ENCODE data around the gene HERPUD2. TPM values are rescaled to one million over a fixed set of nuclear protein-coding genes. Genes with fewer than 3 reads are reported as not detected.
A peak's percentile ranks its signal among the peaks of the same experiment; 100 is the strongest.

HERPUD2 gene
- total RNA-seq, 4 donors from 2014 or later, result 17.6 to 118 (median 37.7) TPM

GRCh38 chr7:35697414-35698175 lies 2.7 kb upstream of the HERPUD2 start:
- Histone ChIP-seq H3K4me1 (peaks cover 0 to 24% (median 22%) of the 10 kb centered on the region in 4 donors), H3K36me3 (no peaks in the 10 kb centered on the region), H3K4me3 (no peak overlapping the region), H3K9me3 (no peaks in the 10 kb centered on the region), H3K27me3 (no peaks in the 10 kb centered on the region), H3K27ac (no peak overlapping the region)
- intact Hi-C loops (cut with DNase I; ENCODE audit: low total_unique reads) (no loop called here), in situ Hi-C loops (cut with MboI; ENCODE audit: low pct_ligation_motif_present in 1 of 4, low pct_unique_long_range_greater_than_20kb in 1 of 4, low sequenced_read_pairs in 3 of 4) (no loop called here)
- DNase-seq, result no peak
- no peak for TF ChIP-seq POLR2A (IDR thresholded peaks at IDR 0.05)
- no peak for TF ChIP-seq EP300 (IDR thresholded peaks at IDR 0.05; ENCODE audit: low read depth)
- no peak for TF ChIP-seq POLR2AphosphoS5 (IDR thresholded peaks at IDR 0.05)
- no peak for TF ChIP-seq CTCF (IDR thresholded peaks at IDR 0.05)
- WGBS, 2 donors (ENCODE audit: low coverage in 1 of 2), result 83 to 96% methylated on average over 4 to 10 of the region's 10 CpGs

GRCh38 chr7:35695987-35696386 lies 1.1 kb upstream of the HERPUD2 start:
- H3K27ac ChIP-seq, result peak overlapping the region in 1 of 4 donors; percentile 98
- no peaks in the 10 kb centered on the region for H3K36me3 ChIP-seq
- H3K27me3 ChIP-seq, result no peaks in the 10 kb centered on the region
- intact Hi-C loops (cut with DNase I; ENCODE audit: low total_unique reads), result no loop called here
- in situ Hi-C loops (cut with MboI; ENCODE audit: low pct_ligation_motif_present in 1 of 4, low pct_unique_long_range_greater_than_20kb in 1 of 4, low sequenced_read_pairs in 3 of 4), result no loop called here
- no peaks in the 10 kb centered on the region for H3K9me3 ChIP-seq
- no peak for DNase-seq
- H3K4me1 ChIP-seq, result peaks cover 0 to 38% (median 33%) of the 10 kb centered on the region in 4 donors
- H3K4me3 ChIP-seq, result peak overlapping the region in 3 of 4 donors; percentile 83 to 97 (median 96)
- TF ChIP-seq POLR2AphosphoS5 (IDR thresholded peaks at IDR 0.05), result no peak
- TF ChIP-seq POLR2A (IDR thresholded peaks at IDR 0.05), result no peak
- no peak for TF ChIP-seq EP300 (IDR thresholded peaks at IDR 0.05; ENCODE audit: low read depth)
- no peak for TF ChIP-seq CTCF (IDR thresholded peaks at IDR 0.05)
- 83 to 93% methylated on average over 3 to 7 of the region's 7 CpGs for WGBS, 2 donors (ENCODE audit: low coverage in 1 of 2)

GRCh38 chr7:35695473-35695850 lies 527 bp upstream of the HERPUD2 start:
- WGBS, 2 donors (ENCODE audit: low coverage in 1 of 2), result 11% methylated on average over 10 of the region's 10 CpGs; no CpG with 5 or more reads in 1 of the 2 donors
- no peaks in the 10 kb centered on the region for H3K27me3 ChIP-seq
- DNase-seq, result no peak
- peak overlapping the region; percentile 83 to 97 (median 92) for H3K4me3 ChIP-seq
- TF ChIP-seq POLR2AphosphoS5 (IDR thresholded peaks at IDR 0.05) (no peak), EP300 (IDR thresholded peaks at IDR 0.05; ENCODE audit: low read depth) (no peak), POLR2A (IDR thresholded peaks at IDR 0.05) (no peak), CTCF (IDR thresholded peaks at IDR 0.05) (no peak)
- peaks cover 0 to 43% (median 35%) of the 10 kb centered on the region in 4 donors for H3K4me1 ChIP-seq
- no peaks in the 10 kb centered on the region for H3K9me3 ChIP-seq
- H3K36me3 ChIP-seq, result no peaks in the 10 kb centered on the region
- intact Hi-C loops (cut with DNase I; ENCODE audit: low total_unique reads), result no loop called here
- H3K27ac ChIP-seq, result peak overlapping the region; percentile 97 to 99 (median 98)
- in situ Hi-C loops (cut with MboI; ENCODE audit: low pct_ligation_motif_present in 1 of 4, low pct_unique_long_range_greater_than_20kb in 1 of 4, low sequenced_read_pairs in 3 of 4), result no loop called here

- H3K36me3 ChIP-seq, result no peaks in the 10 kb centered on the region
- peak overlapping the region; percentile 83 to 97 (median 92) for H3K4me3 ChIP-seq
- H3K27ac ChIP-seq, result peak overlapping the region; percentile 97 to 99 (median 98)
- TF ChIP-seq POLR2A (IDR thresholded peaks at IDR 0.05), result no peak
- WGBS, 2 donors (ENCODE audit: low coverage in 1 of 2), result 0% methylated on average over 41 of the region's 41 CpGs; no CpG with 5 or more reads in 1 of the 2 donors
- in situ Hi-C loops (cut with MboI; ENCODE audit: low pct_ligation_motif_present in 1 of 4, low pct_unique_long_range_greater_than_20kb in 1 of 4, low sequenced_read_pairs in 3 of 4) (no loop called here), intact Hi-C loops (cut with DNase I; ENCODE audit: low total_unique reads) (no loop called here)
- peaks cover 0 to 55% (median 41%) of the 10 kb centered on the region in 4 donors for H3K4me1 ChIP-seq
- no peaks in the 10 kb centered on the region for H3K9me3 ChIP-seq
- H3K27me3 ChIP-seq, result no peaks in the 10 kb centered on the region
- no peak for DNase-seq
Measured at GRCh38 chr7:35694161-35694783, 663 bp downstream of the HERPUD2 start.

All from transverse colon (tissue), 4 donors.